Panc1 (cell line): ENCODE measurements around the gene MFGE8. TPM values are rescaled to one million over a fixed set of nuclear protein-coding genes. Genes with fewer than 3 reads are reported as not detected.

Source experiments
- ATAC-seq: fragments of 200-7000 bp; cut with Tn5 transposase; 2 replicates; pipeline ENCODE4 v1.9.1; 2020; ENCODE audit warnings: mild to moderate bottlenecking, moderate library complexity
- BruUV-seq: library from RNA; stranded (reverse); fragments of 400-500 nt; replicated peaks from 2 replicates; lab custom pipeline; 2021; lab: Mats Ljungman, UMichigan
- CTCF ChIA-PET: fragments of 300-600 bp; sonication (Branson Sonifier 250); formaldehyde crosslinking; loops from one replicate; lab custom pipeline; 2022; ENCODE audit warnings: antibody characterized with exemption; lab: Charles Lee
- POLR2A ChIA-PET: fragments of 300-600 bp; sonication (Branson Sonifier 250); formaldehyde crosslinking; loops from one replicate; lab custom pipeline; 2022; ENCODE audit warnings: antibody characterized with exemption; lab: Charles Lee
- DNase-seq: peaks from one replicate; pipeline ENCODE4 v3.0.0-alpha.2; 2010; ENCODE audit warnings: low read depth, low spot score
- H3K27ac ChIP-seq: 2 replicates; pipeline ENCODE4 v1.5.1; 2011; ENCODE audit warnings: mild to moderate bottlenecking, low read length, inconsistent platforms
- H3K27me3 ChIP-seq: fragments of 200-500 bp; sonication (Bioruptor generic); 2 replicates; pipeline ENCODE4 v1.6.0; 2014; ENCODE audit warnings: low read length, inconsistent platforms; ENCODE audit not compliant: control insufficient read depth, insufficient read depth
- H3K36me3 ChIP-seq: fragments of 200-500 bp; sonication (Bioruptor generic); 2 replicates; pipeline ENCODE4 v1.5.1; 2014; ENCODE audit warnings: inconsistent platforms, mild to moderate bottlenecking, low read length, moderate library complexity; ENCODE audit not compliant: control insufficient read depth, insufficient read depth
- H3K4me1 ChIP-seq: 2 replicates; pipeline ENCODE4 v1.5.1; 2011; ENCODE audit warnings: inconsistent platforms, mild to moderate bottlenecking, low read length, moderate library complexity; ENCODE audit not compliant: control insufficient read depth, insufficient read depth
- H3K4me3 ChIP-seq, 2 experiments: 2 replicates each; pipeline ENCODE4 v1.5.1; 2011 to 2012; ENCODE audit warnings: low read depth in 2 of 2, low read length in 2 of 2, mild to moderate bottlenecking in 2 of 2, inconsistent platforms in 1 of 2, moderate library complexity in 1 of 2
- H3K9me3 ChIP-seq: fragments of 200-500 bp; sonication (Bioruptor generic); 2 replicates; pipeline ENCODE4 v1.5.1; 2014; ENCODE audit warnings: low read depth, mild to moderate bottlenecking, inconsistent platforms, low read length, moderate library complexity; ENCODE audit not compliant: control insufficient read depth, insufficient read depth
- CTCF ChIP-seq: fragments of 450-650 bp; IDR thresholded peaks from 2 replicates; pipeline ENCODE4 v1.5.1; 2017; ENCODE audit warnings: mild to moderate bottlenecking
- POLR2AphosphoS5 ChIP-seq: IDR thresholded peaks from 2 replicates; pipeline ENCODE4 v1.6.1; 2012; ENCODE audit warnings: mild to moderate bottlenecking, low read depth, low read length, moderate library complexity
- REST ChIP-seq, 2 experiments: IDR thresholded peaks; 2 replicates each; pipeline ENCODE4 v1.6.1; 2011 to 2012; ENCODE audit warnings: low read depth in 2 of 2, control low read depth in 1 of 2, low read length in 1 of 2, mild to moderate bottlenecking in 1 of 2, moderate library complexity in 1 of 2; ENCODE audit not compliant: insufficient read depth in 1 of 2
- SIN3A ChIP-seq: IDR thresholded peaks from 2 replicates; pipeline ENCODE4 v1.6.1; 2012; ENCODE audit warnings: low read depth, mild to moderate bottlenecking, low read length, moderate library complexity, borderline replicate concordance; ENCODE audit not compliant: insufficient read depth
- TCF7L2 ChIP-seq: IDR thresholded peaks from 2 replicates; pipeline ENCODE4 v1.6.1; 2011; ENCODE audit warnings: mild to moderate bottlenecking, low read depth, low read length, inconsistent platforms
- in situ Hi-C: cut with HindIII; loops from 2 replicates; pipeline ENCODE4 v1.10.0; 2016; ENCODE audit warnings: low sequenced_read_pairs, low pct_unique_long_range_greater_than_20kb
- intact Hi-C: fragments of 100-400 bp; cut with micrococcal nuclease; formaldehyde crosslinking; loops from one replicate; pipeline ENCODE4 v1.10.0; 2022; ENCODE audit not compliant: unreplicated experiment
- total RNA-seq: library from RNA; stranded (reverse); gene quantifications from one replicate; pipeline ENCODE4 v1.2.1, GENCODE V29; 2021; ENCODE audit not compliant: unreplicated experiment

Gene MFGE8
- total RNA-seq, 1 experiment from 2014 or later = 1,799 TPM

GRCh38 chr15:88894348-88894818, 18.8 kb downstream of the MFGE8 start:
- ATAC-seq (peak; percentile 53), DNase-seq (no peak)
- BruUV-seq = no TSS peak
- Histone ChIP-seq H3K4me1 (peaks cover 47% of the 10 kb centered on the region), H3K4me3 (peak overlapping the region; percentile 55 to 71), H3K27ac (peak overlapping the region; percentile 78), H3K27me3 (no peaks in the 10 kb centered on the region), H3K36me3 (no peaks in the 10 kb centered on the region), H3K9me3 (no peaks in the 10 kb centered on the region)
- peak; percentile 97 for TF ChIP-seq CTCF
- no peak for TF ChIP-seq REST (IDR thresholded peaks at IDR 0.05; ENCODE audit: insufficient read depth in 1 of 2, low read depth in 2 of 2, low read length in 1 of 2)
- TF ChIP-seq SIN3A = peak; percentile 79
- TF ChIP-seq TCF7L2 = peak; percentile 64; the same call in 1 of the 2 replicates
- peak; percentile 51; the same call in 1 of the 2 replicates for TF ChIP-seq POLR2AphosphoS5
- in situ Hi-C loops = no loop called here
- ChIA-PET CTCF (interaction anchor here (0.5 to 0.6 kb wide), 3 partner anchors 284 to 312 kb away, joined by 3 to 6 read pairs (median 4); no protein-coding TSS in a partner anchor), POLR2A (interaction anchor here (0.6 kb wide), 2 partner anchors 284 to 1337 kb away, joined by 3 to 5 read pairs; no protein-coding TSS in a partner anchor)
- intact Hi-C loops = loop anchor here (5.0 kb wide), 1 partner anchor 283 kb away; no protein-coding TSS in a partner anchor

GRCh38 chr15:88891540-88892254, 21.5 kb downstream of the MFGE8 start:
- DNase-seq (no peak), ATAC-seq (no peak)
- no peaks in the 10 kb centered on the region for H3K9me3 ChIP-seq
- H3K4me1 ChIP-seq = peaks cover 23% of the 10 kb centered on the region
- POLR2A ChIA-PET = interaction anchor here (0.6 kb wide), 1 partner anchor 101 kb away, joined by 4 read pairs; no protein-coding TSS in a partner anchor
- no TSS peak for BruUV-seq
- intact Hi-C loops (loop anchor here (5.0 kb wide), 1 partner anchor 286 kb away; no protein-coding TSS in a partner anchor), in situ Hi-C loops (no loop called here)
- no peak overlapping the region for H3K4me3 ChIP-seq
- CTCF ChIA-PET = no interaction called here
- H3K36me3 ChIP-seq = no peaks in the 10 kb centered on the region
- H3K27ac ChIP-seq = no peak overlapping the region
- no peaks in the 10 kb centered on the region for H3K27me3 ChIP-seq
- TF ChIP-seq CTCF (no peak), SIN3A (no peak), REST (IDR thresholded peaks at IDR 0.05; ENCODE audit: insufficient read depth in 1 of 2, low read depth in 2 of 2, low read length in 1 of 2) (no peak), TCF7L2 (no peak)
